ENCODE data around the gene CNEP1R1.

DNA sequence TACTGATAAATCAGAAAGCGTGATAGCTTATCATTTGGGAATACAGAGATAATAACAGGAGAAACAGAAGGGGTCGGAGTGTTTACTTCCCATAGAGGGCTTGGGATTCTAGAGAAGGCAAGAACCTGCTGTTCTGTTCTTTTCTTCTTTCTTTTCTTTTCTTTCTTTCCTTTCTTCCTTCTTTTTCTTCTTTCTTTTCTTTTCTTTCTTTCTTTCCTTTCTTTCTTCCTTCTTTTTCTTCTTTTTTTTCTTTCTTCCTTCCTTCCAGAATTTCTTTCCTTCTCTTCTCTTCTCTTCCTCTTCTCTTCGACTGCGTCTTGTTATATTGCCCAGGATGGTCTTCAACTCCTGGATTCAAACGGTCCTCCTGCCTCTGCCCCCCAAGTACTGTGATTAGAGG lies 18.3 kb downstream of the CNEP1R1 start:
- TF ChIP-seq, protein P1, sequence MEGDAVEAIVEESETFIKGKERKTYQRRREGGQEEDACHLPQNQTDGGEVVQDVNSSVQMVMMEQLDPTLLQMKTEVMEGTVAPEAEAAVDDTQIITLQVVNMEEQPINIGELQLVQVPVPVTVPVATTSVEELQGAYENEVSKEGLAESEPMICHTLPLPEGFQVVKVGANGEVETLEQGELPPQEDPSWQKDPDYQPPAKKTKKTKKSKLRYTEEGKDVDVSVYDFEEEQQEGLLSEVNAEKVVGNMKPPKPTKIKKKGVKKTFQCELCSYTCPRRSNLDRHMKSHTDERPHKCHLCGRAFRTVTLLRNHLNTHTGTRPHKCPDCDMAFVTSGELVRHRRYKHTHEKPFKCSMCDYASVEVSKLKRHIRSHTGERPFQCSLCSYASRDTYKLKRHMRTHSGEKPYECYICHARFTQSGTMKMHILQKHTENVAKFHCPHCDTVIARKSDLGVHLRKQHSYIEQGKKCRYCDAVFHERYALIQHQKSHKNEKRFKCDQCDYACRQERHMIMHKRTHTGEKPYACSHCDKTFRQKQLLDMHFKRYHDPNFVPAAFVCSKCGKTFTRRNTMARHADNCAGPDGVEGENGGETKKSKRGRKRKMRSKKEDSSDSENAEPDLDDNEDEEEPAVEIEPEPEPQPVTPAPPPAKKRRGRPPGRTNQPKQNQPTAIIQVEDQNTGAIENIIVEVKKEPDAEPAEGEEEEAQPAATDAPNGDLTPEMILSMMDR (IDR thresholded peaks at IDR 0.05), result no peak
- no peak for TF ChIP-seq POLR2A (IDR thresholded peaks at IDR 0.05)
